SK-N-SH treated with all-trans-retinoic acid at 6 μM for 48 hours (cell line): ENCODE results near the gene ADAM30.

Experiments used
- ATAC-seq: fragments of 200-7000 bp; cut with Tn5 transposase; 3 replicates; pipeline ENCODE4 v1.9.1; 2020; ENCODE audit warnings: mild to moderate bottlenecking, moderate library complexity
- ARNTL ChIP-seq: fragments of 450-650 bp; formaldehyde crosslinking; IDR thresholded peaks from 2 replicates; pipeline ENCODE4 v1.5.0; 2020; ENCODE audit warnings: low read depth, mild to moderate bottlenecking, moderate library complexity, borderline replicate concordance
- BACH2 ChIP-seq: fragments of 250-450 bp; sonication (Bioruptor Pico); IDR thresholded peaks from 2 replicates; pipeline ENCODE4 v1.9.0; 2021; ENCODE audit warnings: mild to moderate bottlenecking, borderline replicate concordance
- CREB5 ChIP-seq: fragments of 250-450 bp; sonication (Bioruptor Pico); IDR thresholded peaks from 2 replicates; pipeline ENCODE4 v1.5.1; 2020; ENCODE audit warnings: low read depth, mild to moderate bottlenecking, moderate library complexity
- CSDC2 ChIP-seq: fragments of 250-450 bp; sonication (Bioruptor Pico); IDR thresholded peaks from 2 replicates; pipeline ENCODE4 v1.5.0; 2020; ENCODE audit warnings: mild to moderate bottlenecking, moderate library complexity
- CSRNP3 ChIP-seq: fragments of 250-450 bp; sonication (Bioruptor Pico); IDR thresholded peaks from 2 replicates; pipeline ENCODE4 v1.5.1; 2021; ENCODE audit warnings: mild to moderate bottlenecking, moderate library complexity
- ESRRG ChIP-seq: fragments of 250-450 bp; sonication (Bioruptor Pico); IDR thresholded peaks from 2 replicates; pipeline ENCODE4 v1.6.1; 2021; ENCODE audit warnings: mild to moderate bottlenecking
- GLIS3 ChIP-seq: fragments of 250-450 bp; sonication (Bioruptor Pico); IDR thresholded peaks from 2 replicates; pipeline ENCODE4 v1.5.0; 2020; ENCODE audit warnings: mild to moderate bottlenecking, moderate library complexity
- ISL1 ChIP-seq: fragments of 250-450 bp; sonication (Bioruptor Pico); IDR thresholded peaks from 2 replicates; pipeline ENCODE4 v2.1.2; 2022; ENCODE audit warnings: mild to moderate bottlenecking, moderate library complexity
- OSR1 ChIP-seq: fragments of 250-450 bp; sonication (Bioruptor Pico); IDR thresholded peaks from 2 replicates; pipeline ENCODE4 v1.8.0; 2022; ENCODE audit warnings: moderate library complexity, mild to moderate bottlenecking, inconsistent platforms
- PATZ1 ChIP-seq: fragments of 250-450 bp; sonication (Bioruptor Pico); IDR thresholded peaks from 2 replicates; pipeline ENCODE4 v1.8.0; 2020; ENCODE audit warnings: mild to moderate bottlenecking, moderate library complexity, borderline replicate concordance
- POU6F1 ChIP-seq: fragments of 250-450 bp; sonication (Bioruptor Pico); IDR thresholded peaks from 2 replicates; pipeline ENCODE4 v1.8.0; 2021; ENCODE audit warnings: low read depth, mild to moderate bottlenecking, moderate library complexity, borderline replicate concordance
- RARB ChIP-seq: fragments of 250-450 bp; sonication (Bioruptor Pico); IDR thresholded peaks from 2 replicates; pipeline ENCODE4 v1.8.0; 2021; ENCODE audit warnings: mild to moderate bottlenecking, moderate library complexity
- SNAI2 ChIP-seq: fragments of 250-450 bp; sonication (Bioruptor Pico); IDR thresholded peaks from 2 replicates; pipeline ENCODE4 v1.5.0; 2020; ENCODE audit warnings: mild to moderate bottlenecking, moderate library complexity
- TCF4 ChIP-seq: fragments of 250-450 bp; sonication (Bioruptor Pico); IDR thresholded peaks from 2 replicates; pipeline ENCODE4 v1.8.0; 2021; ENCODE audit warnings: mild to moderate bottlenecking, moderate library complexity, borderline replicate concordance
- TOX ChIP-seq: fragments of 250-450 bp; sonication (Bioruptor Pico); IDR thresholded peaks from 2 replicates; pipeline ENCODE4 v1.8.0; 2021; ENCODE audit warnings: mild to moderate bottlenecking, moderate library complexity, borderline replicate concordance
- TSHZ2 ChIP-seq: fragments of 250-450 bp; sonication (Bioruptor Pico); IDR thresholded peaks from 2 replicates; pipeline ENCODE4 v1.5.0; 2020; ENCODE audit warnings: mild to moderate bottlenecking, moderate library complexity
- ZC3H10 ChIP-seq: fragments of 250-450 bp; sonication (Bioruptor Pico); IDR thresholded peaks from 2 replicates; pipeline ENCODE4 v1.5.1; 2021; ENCODE audit warnings: mild to moderate bottlenecking, moderate library complexity
- ZFP3 ChIP-seq: fragments of 250-450 bp; sonication (Bioruptor Pico); IDR thresholded peaks from 2 replicates; pipeline ENCODE4 v1.5.0; 2020; ENCODE audit warnings: mild to moderate bottlenecking, moderate library complexity
- ZFP30 ChIP-seq: fragments of 450-650 bp; formaldehyde crosslinking; IDR thresholded peaks from 2 replicates; pipeline ENCODE4 v1.5.0; 2022; ENCODE audit warnings: mild to moderate bottlenecking, moderate library complexity
- ZNF565 ChIP-seq: fragments of 450-650 bp; formaldehyde crosslinking; conservative IDR thresholded peaks from 2 replicates; pipeline ENCODE4 v1.5.0; 2020; ENCODE audit warnings: low read depth, mild to moderate bottlenecking, moderate library complexity
- ZNF70 ChIP-seq: fragments of 450-650 bp; formaldehyde crosslinking; IDR thresholded peaks from 2 replicates; pipeline ENCODE4 v1.5.0; 2020; ENCODE audit warnings: mild to moderate bottlenecking, moderate library complexity
- ZNF8 ChIP-seq: fragments of 450-650 bp; formaldehyde crosslinking; IDR thresholded peaks from 2 replicates; pipeline ENCODE4 v1.5.0; 2020; ENCODE audit warnings: mild to moderate bottlenecking, moderate library complexity

ADAM30 gene

GRCh38 chr1:119912963-119913362 is 16.6 kb upstream of the ADAM30 start:
- TF ChIP-seq BACH2 (CRISPR knock-in tag) (no peak), RARB (CRISPR knock-in tag) (no peak), ARNTL (CRISPR knock-in tag) (no peak), ZC3H10 (no peak), OSR1 (CRISPR knock-in tag) (no peak), PATZ1 (no peak), TSHZ2 (no peak), ZNF70 (CRISPR knock-in tag) (no peak), POU6F1 (CRISPR knock-in tag) (no peak), ESRRG (CRISPR knock-in tag) (no peak), CSDC2 (no peak), TOX (no peak), CSRNP3 (CRISPR knock-in tag) (no peak), ZFP30 (CRISPR knock-in tag) (no peak), GLIS3 (CRISPR knock-in tag) (no peak)
- ATAC-seq, result no peak

- ATAC-seq, result no peak
- no peak for TF ChIP-seq BACH2 (CRISPR knock-in tag)
- no peak for TF ChIP-seq ARNTL (CRISPR knock-in tag)
- TF ChIP-seq RARB (CRISPR knock-in tag), result no peak
- no peak for TF ChIP-seq OSR1 (CRISPR knock-in tag)
- TF ChIP-seq ZNF70 (CRISPR knock-in tag), result no peak
- no peak for TF ChIP-seq CSDC2
These were observed 15.5 kb upstream of the ADAM30 start for GRCh38 chr1:119911775-119912174.

- TF ChIP-seq OSR1 (CRISPR knock-in tag), result no peak
- TF ChIP-seq ZFP30 (CRISPR knock-in tag), result no peak
- TF ChIP-seq CSDC2, result no peak
- no peak for TF ChIP-seq ZC3H10
- TF ChIP-seq TOX, result no peak
- no peak for TF ChIP-seq CREB5 (CRISPR knock-in tag)
- no peak for TF ChIP-seq POU6F1 (CRISPR knock-in tag)
- no peak for TF ChIP-seq ZNF8
- no peak for TF ChIP-seq SNAI2 (CRISPR knock-in tag)
- no peak for TF ChIP-seq TSHZ2
- TF ChIP-seq TCF4, result no peak
- TF ChIP-seq GLIS3 (CRISPR knock-in tag), result no peak
- TF ChIP-seq ISL1 (CRISPR knock-in tag), result no peak
- no peak for TF ChIP-seq ZNF565 (CRISPR knock-in tag)
- TF ChIP-seq PATZ1, result no peak
- no peak for TF ChIP-seq BACH2 (CRISPR knock-in tag)
- TF ChIP-seq ZFP3 (CRISPR knock-in tag), result no peak
- ATAC-seq, result no peak
These were observed 14.3 kb upstream of the ADAM30 start for GRCh38 chr1:119910618-119911017.
